Measurements from ENCODE around the gene PER3. TPM values are rescaled to one million over a fixed set of nuclear protein-coding genes. Genes with fewer than 3 reads are reported as not detected.

PER3 gene
- total and polyA plus RNA-seq, 2 of the 8 experiments (the other 6 are each of a cell fraction or from before 2014, with no cell fraction given), result 8.3 to 9.3 TPM

- DNase-seq (ENCODE audit: low read depth in 1 of 2, low spot score in 2 of 2), result no peak
- Histone ChIP-seq H3K14ac (ENCODE audit: insufficient read length) (no peak overlapping the region), H2AFZ (ENCODE audit: low read length) (no peak overlapping the region), H3K18ac (ENCODE audit: extremely low read depth, low read length) (no peak overlapping the region), H4K8ac (ENCODE audit: extremely low read depth, insufficient read depth, low read length) (no peak overlapping the region), H4K91ac (replicated peaks; ENCODE audit: insufficient read length, low read length) (no peak overlapping the region), H2BK20ac (ENCODE audit: low read length) (no peak overlapping the region), H2BK120ac (replicated peaks; ENCODE audit: low read depth, low read length) (no peak overlapping the region), H2AK5ac (ENCODE audit: low read depth, low read length) (no peak overlapping the region), H3K27me3 (replicated peaks in 1 of 4; ENCODE audit: control insufficient read depth in 3 of 4, extremely low read depth in 1 of 4, insufficient read depth in 3 of 4, low read length in 3 of 4) (no peaks in the 10 kb centered on the region), H3K4me2 (ENCODE audit: insufficient read depth in 1 of 2, low read depth in 2 of 2, low read length in 2 of 2) (no peak overlapping the region), H3K27ac (ENCODE audit: low read depth, low read length) (no peak overlapping the region), H3K9me3 (ENCODE audit: insufficient read depth in 2 of 2, low read depth in 1 of 2, low read length in 1 of 2) (peaks cover 4 to 5% of the 10 kb centered on the region in 2 experiments; a peak in 2 of 4 replicates), H3K36me3 (ENCODE audit: control insufficient read depth in 2 of 4, insufficient read depth in 4 of 4, low read length in 3 of 4) (peaks cover 0 to 46% (median 8%) of the 10 kb centered on the region in 4 experiments; a peak in 7 of 8 replicates), H3K4me1 (replicated peaks in 1 of 4; ENCODE audit: control insufficient read depth in 3 of 4, insufficient read depth in 4 of 4, low read length in 3 of 4) (no peaks in the 10 kb centered on the region), H2BK15ac (ENCODE audit: low read length) (no peak overlapping the region), H3K79me1 (ENCODE audit: low read depth, low read length) (no peaks in the 10 kb centered on the region), H3K23ac (ENCODE audit: insufficient read length) (no peak overlapping the region), H4K5ac (ENCODE audit: insufficient read length, low read depth, low read length) (no peak overlapping the region), H4K20me1 (replicated peaks in 1 of 2; ENCODE audit: control insufficient read depth in 1 of 2, insufficient read depth in 2 of 2, low read length in 2 of 2) (peaks cover 0 to 2% of the 10 kb centered on the region in 2 experiments), H2BK5ac (ENCODE audit: low read depth, low read length) (no peak overlapping the region), H3K23me2 (ENCODE audit: low read depth, low read length) (no peaks in the 10 kb centered on the region), H3K4ac (replicated peaks; ENCODE audit: insufficient read length, low read depth, low read length) (no peak overlapping the region), H2BK12ac (ENCODE audit: low read depth, low read length) (no peak overlapping the region), H3K79me2 (ENCODE audit: control insufficient read depth in 1 of 2, insufficient read depth in 2 of 2, low read length in 2 of 2) (no peaks in the 10 kb centered on the region), H3K9ac (replicated peaks in 1 of 4; ENCODE audit: extremely low read depth in 1 of 4, low read depth in 3 of 4, low read length in 3 of 4) (no peak overlapping the region), H3K4me3 (ENCODE audit: extremely low read depth in 1 of 4, insufficient read depth in 2 of 4, low read depth in 3 of 4, low read length in 4 of 4) (no peak overlapping the region), H3K56ac (replicated peaks; ENCODE audit: insufficient read length, low read depth, low read length) (no peak overlapping the region)
- CTCF ChIA-PET (ENCODE audit: partially characterized antibody), result interaction anchor here (0.6 to 1.9 kb wide), 23 partner anchors 10 to 267 kb away, joined by 3 to 10 read pairs (median 4); no protein-coding TSS in a partner anchor
- POLR2A ChIA-PET (ENCODE audit: partially characterized antibody), result no interaction called here
- TF ChIP-seq CBX8 (IDR thresholded peaks at IDR 0.05; ENCODE audit: borderline replicate concordance, low read depth, low read length) (no peak), CREB1 (IDR thresholded peaks at IDR 0.05) (no peak), ASH2L (IDR thresholded peaks at IDR 0.05; ENCODE audit: low read length) (no peak), RXRA (IDR thresholded peaks at IDR 0.05; ENCODE audit: insufficient read depth, low read depth, low read length) (no peak), NANOG (IDR thresholded peaks at IDR 0.05; ENCODE audit: insufficient read depth, low read depth, low read length, poor library complexity, severe bottlenecking) (no peak), RAD21 (IDR thresholded peaks at IDR 0.05 in 1 of 2, conservative IDR thresholded peaks at IDR 0.05 in 1 of 2; ENCODE audit: low read depth in 2 of 2, low read length in 2 of 2) (peak; percentile 51 to 61)
- TF ChIP-seq, protein P1, sequence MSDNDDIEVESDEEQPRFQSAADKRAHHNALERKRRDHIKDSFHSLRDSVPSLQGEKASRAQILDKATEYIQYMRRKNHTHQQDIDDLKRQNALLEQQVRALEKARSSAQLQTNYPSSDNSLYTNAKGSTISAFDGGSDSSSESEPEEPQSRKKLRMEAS (IDR thresholded peaks at IDR 0.05), result no peak
- TF ChIP-seq, protein P2, sequence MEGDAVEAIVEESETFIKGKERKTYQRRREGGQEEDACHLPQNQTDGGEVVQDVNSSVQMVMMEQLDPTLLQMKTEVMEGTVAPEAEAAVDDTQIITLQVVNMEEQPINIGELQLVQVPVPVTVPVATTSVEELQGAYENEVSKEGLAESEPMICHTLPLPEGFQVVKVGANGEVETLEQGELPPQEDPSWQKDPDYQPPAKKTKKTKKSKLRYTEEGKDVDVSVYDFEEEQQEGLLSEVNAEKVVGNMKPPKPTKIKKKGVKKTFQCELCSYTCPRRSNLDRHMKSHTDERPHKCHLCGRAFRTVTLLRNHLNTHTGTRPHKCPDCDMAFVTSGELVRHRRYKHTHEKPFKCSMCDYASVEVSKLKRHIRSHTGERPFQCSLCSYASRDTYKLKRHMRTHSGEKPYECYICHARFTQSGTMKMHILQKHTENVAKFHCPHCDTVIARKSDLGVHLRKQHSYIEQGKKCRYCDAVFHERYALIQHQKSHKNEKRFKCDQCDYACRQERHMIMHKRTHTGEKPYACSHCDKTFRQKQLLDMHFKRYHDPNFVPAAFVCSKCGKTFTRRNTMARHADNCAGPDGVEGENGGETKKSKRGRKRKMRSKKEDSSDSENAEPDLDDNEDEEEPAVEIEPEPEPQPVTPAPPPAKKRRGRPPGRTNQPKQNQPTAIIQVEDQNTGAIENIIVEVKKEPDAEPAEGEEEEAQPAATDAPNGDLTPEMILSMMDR (IDR thresholded peaks at IDR 0.05; ENCODE audit: control extremely low read depth in 1 of 3, insufficient read depth in 1 of 3, low read depth in 1 of 3, low read length in 3 of 3), result peak in 2 of 3 experiments; percentile 12 to 59; a peak in 2 of 4 replicates
- FAIRE-seq, result no peak
- 55% methylated on average over 1 of the region's 1 CpG; no CpG with 5 or more reads in 1 of the 2 experiments for WGBS, 2 experiments (ENCODE audit: extremely low coverage in 1 of 2, insufficient coverage in 1 of 2, insufficient read length in 1 of 2, insufficient replicate concordance in 2 of 2, low coverage in 1 of 2, low lambda C conversion rate in 2 of 2, missing lambda C conversion rate in 1 of 2)
These were observed 24.3 kb downstream of the PER3 start for GRCh38 chr1:7808253-7808844.

All from H1 (cell line).